Mesenchymal stem cell (in vitro differentiated cells and primary cell): Measurements from ENCODE around the gene CD7.

Experiments used
- DNase-seq: peaks from one replicate; pipeline ENCODE4 v3.0.0-alpha.2; 2013
- H2AFZ ChIP-seq: one replicate; pipeline ENCODE4 v1.6.1; 2013; ENCODE audit warnings: low read depth, mild to moderate bottlenecking, control low read depth, inconsistent platforms, low read length, moderate library complexity
- H2AK5ac ChIP-seq: 2 replicates; pipeline ENCODE4 v1.6.1; 2013; ENCODE audit warnings: low read length, moderate library complexity, mild to moderate bottlenecking, inconsistent platforms; ENCODE audit not compliant: severe bottlenecking
- H2BK120ac ChIP-seq: one replicate; pipeline ENCODE4 v1.6.1; 2013; ENCODE audit warnings: low read depth, mild to moderate bottlenecking, inconsistent platforms, low read length, moderate library complexity
- H2BK12ac ChIP-seq, 2 experiments: one replicate each; pipeline ENCODE4 v1.6.1; 2013; ENCODE audit warnings: inconsistent platforms in 2 of 2, low read length in 2 of 2, mild to moderate bottlenecking in 2 of 2, moderate library complexity in 2 of 2, control low read depth in 1 of 2
- H2BK15ac ChIP-seq: one replicate; pipeline ENCODE4 v1.6.1; 2013; ENCODE audit warnings: mild to moderate bottlenecking, low read depth, inconsistent platforms; ENCODE audit not compliant: poor library complexity, severe bottlenecking
- H2BK5ac ChIP-seq: 2 replicates; pipeline ENCODE4 v1.6.1; 2013; ENCODE audit warnings: low read depth, mild to moderate bottlenecking, low read length, control low read depth, inconsistent platforms; ENCODE audit not compliant: poor library complexity, severe bottlenecking
- H3K14ac ChIP-seq, 2 experiments: one replicate each; pipeline ENCODE4 v1.6.1; 2013; ENCODE audit warnings: inconsistent platforms in 2 of 2, low read length in 2 of 2, control low read depth in 1 of 2, mild to moderate bottlenecking in 1 of 2, moderate library complexity in 1 of 2
- H3K18ac ChIP-seq, 2 experiments: one replicate each; pipeline ENCODE4 v1.6.1; 2013; ENCODE audit warnings: inconsistent platforms in 2 of 2, low read length in 2 of 2, control low read depth in 1 of 2, low read depth in 1 of 2, mild to moderate bottlenecking in 1 of 2
- H3K23ac ChIP-seq, 2 experiments: one replicate each; pipeline ENCODE4 v1.6.1; 2013; ENCODE audit warnings: inconsistent platforms in 2 of 2, low read length in 2 of 2, mild to moderate bottlenecking in 2 of 2, moderate library complexity in 2 of 2, control low read depth in 1 of 2
- H3K27ac ChIP-seq: 2 replicates; pipeline ENCODE4 v1.5.1; 2013; ENCODE audit warnings: mild to moderate bottlenecking, moderate library complexity, low read length, control low read depth, inconsistent platforms; ENCODE audit not compliant: poor library complexity, severe bottlenecking
- H3K27me3 ChIP-seq, 2 experiments: 2 replicates each; pipeline versions ENCODE4 v1.6.1 to v1.7.0; 2013; ENCODE audit warnings: low read length in 2 of 2, mild to moderate bottlenecking in 2 of 2, moderate library complexity in 2 of 2, control low read depth in 1 of 2, inconsistent platforms in 1 of 2; ENCODE audit not compliant: control insufficient read depth in 1 of 2, insufficient read depth in 1 of 2
- H3K36me3 ChIP-seq, 2 experiments: 2 replicates each; pipeline versions ENCODE4 v1.6.1 to v1.7.0; 2013; ENCODE audit warnings: low read length in 2 of 2, control low read depth in 1 of 2, inconsistent platforms in 1 of 2, low read depth in 1 of 2, mild to moderate bottlenecking in 1 of 2; ENCODE audit not compliant: insufficient read depth in 2 of 2, control insufficient read depth in 1 of 2
- H3K4ac ChIP-seq, 2 experiments: one replicate each; pipeline ENCODE4 v1.6.1; 2013; ENCODE audit warnings: inconsistent platforms in 2 of 2, low read length in 2 of 2, mild to moderate bottlenecking in 2 of 2, moderate library complexity in 2 of 2, control low read depth in 1 of 2, low read depth in 1 of 2
- H3K4me1 ChIP-seq: 2 replicates; pipeline ENCODE4 v1.6.1; 2013; ENCODE audit warnings: low read depth, low read length, control low read depth; ENCODE audit not compliant: control insufficient read depth, insufficient read depth
- H3K4me2 ChIP-seq: 2 replicates; pipeline ENCODE4 v1.6.1; 2013; ENCODE audit warnings: low read length, mild to moderate bottlenecking, inconsistent platforms; ENCODE audit not compliant: poor library complexity, severe bottlenecking
- H3K4me3 ChIP-seq, 2 experiments: 2 replicates each; pipeline versions ENCODE4 v1.5.1 to v1.7.0; 2013; ENCODE audit warnings: low read length in 2 of 2, mild to moderate bottlenecking in 2 of 2, control low read depth in 1 of 2, low read depth in 1 of 2; ENCODE audit not compliant: insufficient read depth in 1 of 2
- H3K79me1 ChIP-seq: replicated peaks from 2 replicates; pipeline ENCODE4 v1.6.1; 2013; ENCODE audit warnings: mild to moderate bottlenecking, control low read depth, low read length, inconsistent platforms; ENCODE audit not compliant: poor library complexity, severe bottlenecking
- H3K9ac ChIP-seq: 2 replicates; pipeline ENCODE4 v1.7.0; 2013; ENCODE audit warnings: mild to moderate bottlenecking, low read length, moderate library complexity
- H3K9me3 ChIP-seq: 2 replicates; pipeline ENCODE4 v1.7.0; 2013; ENCODE audit warnings: mild to moderate bottlenecking, low read length; ENCODE audit not compliant: control insufficient read depth
- H4K8ac ChIP-seq: one replicate; pipeline ENCODE4 v1.6.1; 2013; ENCODE audit warnings: inconsistent platforms, mild to moderate bottlenecking, low read length, moderate library complexity
- H4K91ac ChIP-seq: one replicate; pipeline ENCODE4 v1.6.1; 2013; ENCODE audit warnings: mild to moderate bottlenecking, low read length, inconsistent platforms
- WGBS: methylation state at CpG from one replicate; pipeline ENCODE4 v1.1.7; 2013; ENCODE audit warnings: mixed read lengths; 5-methylcytosine and 5-hydroxymethylcytosine counted together

Gene CD7

GRCh38 chr17:82320140-82320840 lies 2.9 kb upstream of the CD7 start:
- H3K9ac ChIP-seq: no peak overlapping the region
- no peak overlapping the region for H2BK15ac ChIP-seq
- no peak overlapping the region for H3K4me3 ChIP-seq
- no peaks in the 10 kb centered on the region for H3K9me3 ChIP-seq
- no peak for DNase-seq
- H3K36me3 ChIP-seq: peaks cover 0 to 14% of the 10 kb centered on the region in 2 experiments
- peaks cover 10% of the 10 kb centered on the region for H3K4me1 ChIP-seq
- no peak overlapping the region for H2BK120ac ChIP-seq
- H3K4ac ChIP-seq: no peak overlapping the region
- 84% methylated on average over 22 of the region's 26 CpGs for WGBS
- no peak overlapping the region for H3K27ac ChIP-seq
- no peak overlapping the region for H2AFZ ChIP-seq
- no peak overlapping the region for H2BK5ac ChIP-seq
- H2AK5ac ChIP-seq: no peak overlapping the region
- H3K79me1 ChIP-seq: no peaks in the 10 kb centered on the region
- H3K14ac ChIP-seq: no peak overlapping the region
- H3K18ac ChIP-seq: no peak overlapping the region
- no peak overlapping the region for H2BK12ac ChIP-seq
- no peak overlapping the region for H4K91ac ChIP-seq
- peaks cover 19 to 20% of the 10 kb centered on the region in 2 experiments for H3K27me3 ChIP-seq
- no peak overlapping the region for H3K23ac ChIP-seq
- H3K4me2 ChIP-seq: no peak overlapping the region
- no peak overlapping the region for H4K8ac ChIP-seq

- no peak overlapping the region for H3K4me3 ChIP-seq
- H3K14ac ChIP-seq: peak overlapping the region in 1 of 2 experiments; percentile 0
- H2AFZ ChIP-seq: no peak overlapping the region
- H4K91ac ChIP-seq: no peak overlapping the region
- H3K4me2 ChIP-seq: no peak overlapping the region
- no peak overlapping the region for H3K18ac ChIP-seq
- peaks cover 0 to 8% of the 10 kb centered on the region in 2 experiments for H3K36me3 ChIP-seq
- H2BK12ac ChIP-seq: no peak overlapping the region
- H2BK15ac ChIP-seq: no peak overlapping the region
- no peak overlapping the region for H3K4ac ChIP-seq
- H3K27ac ChIP-seq: no peak overlapping the region
- H3K79me1 ChIP-seq: no peaks in the 10 kb centered on the region
- DNase-seq: no peak
- 96% methylated on average over 35 of the region's 35 CpGs for WGBS
- no peak overlapping the region for H3K9ac ChIP-seq
- no peak overlapping the region for H4K8ac ChIP-seq
- H2BK120ac ChIP-seq: no peak overlapping the region
- H2BK5ac ChIP-seq: no peak overlapping the region
- no peak overlapping the region for H3K23ac ChIP-seq
- H3K27me3 ChIP-seq: peaks cover 24% of the 10 kb centered on the region in 2 experiments
- peaks cover 8% of the 10 kb centered on the region for H3K4me1 ChIP-seq
- H2AK5ac ChIP-seq: no peak overlapping the region
- H3K9me3 ChIP-seq: no peaks in the 10 kb centered on the region
Measured at GRCh38 chr17:82319619-82320062, 2.2 kb upstream of the CD7 start.

GRCh38 chr17:82318772-82319606 lies 1.6 kb upstream of the CD7 start:
- WGBS: 97% methylated on average over 76 of the region's 76 CpGs
- Histone ChIP-seq H2BK120ac (no peak overlapping the region), H3K27ac (no peak overlapping the region), H3K9me3 (no peaks in the 10 kb centered on the region), H2BK15ac (no peak overlapping the region), H3K4me3 (no peak overlapping the region), H3K36me3 (peaks cover 0 to 6% of the 10 kb centered on the region in 2 experiments), H3K23ac (no peak overlapping the region), H3K4me1 (peaks cover 7% of the 10 kb centered on the region), H2BK12ac (no peak overlapping the region), H3K4ac (no peak overlapping the region), H3K79me1 (no peaks in the 10 kb centered on the region), H4K91ac (no peak overlapping the region), H2BK5ac (no peak overlapping the region), H2AFZ (no peak overlapping the region), H3K18ac (no peak overlapping the region), H3K9ac (no peak overlapping the region), H3K4me2 (no peak overlapping the region), H2AK5ac (no peak overlapping the region), H3K14ac (no peak overlapping the region), H3K27me3 (peaks cover 28 to 30% of the 10 kb centered on the region in 2 experiments), H4K8ac (no peak overlapping the region)
- DNase-seq: no peak

GRCh38 chr17:82318169-82318498 lies 726 bp upstream of the CD7 start:
- Histone ChIP-seq H3K27me3 (peaks cover 30 to 39% of the 10 kb centered on the region in 2 experiments), H3K9ac (no peak overlapping the region), H3K27ac (no peak overlapping the region), H2BK120ac (no peak overlapping the region), H4K91ac (no peak overlapping the region), H3K4me2 (no peak overlapping the region), H3K18ac (no peak overlapping the region), H2AK5ac (no peak overlapping the region), H3K4me1 (peaks cover 9% of the 10 kb centered on the region), H3K79me1 (no peaks in the 10 kb centered on the region), H2BK5ac (no peak overlapping the region), H2BK12ac (no peak overlapping the region), H2AFZ (no peak overlapping the region), H3K9me3 (no peaks in the 10 kb centered on the region), H2BK15ac (no peak overlapping the region), H4K8ac (no peak overlapping the region), H3K4me3 (no peak overlapping the region), H3K23ac (no peak overlapping the region), H3K14ac (no peak overlapping the region), H3K36me3 (peaks cover 0 to 5% of the 10 kb centered on the region in 2 experiments), H3K4ac (no peak overlapping the region)
- DNase-seq: no peak
- WGBS: 98% methylated on average over 20 of the region's 20 CpGs
